NB4 (cell line): ENCODE data around the gene SPIN1.

Experiments used
- POLR2A ChIP-seq: IDR thresholded peaks from 2 replicates; pipeline ENCODE4 v1.6.1; 2011; ENCODE audit warnings: mild to moderate bottlenecking; ENCODE audit not compliant: insufficient read length; ENCODE audit errors: extremely low read depth
- TF ChIP-seq, protein P1 (sequence below): IDR thresholded peaks from one replicate; pipeline ENCODE4 v1.5.1; 2012; ENCODE audit warnings: low read depth, low read length

DNA sequence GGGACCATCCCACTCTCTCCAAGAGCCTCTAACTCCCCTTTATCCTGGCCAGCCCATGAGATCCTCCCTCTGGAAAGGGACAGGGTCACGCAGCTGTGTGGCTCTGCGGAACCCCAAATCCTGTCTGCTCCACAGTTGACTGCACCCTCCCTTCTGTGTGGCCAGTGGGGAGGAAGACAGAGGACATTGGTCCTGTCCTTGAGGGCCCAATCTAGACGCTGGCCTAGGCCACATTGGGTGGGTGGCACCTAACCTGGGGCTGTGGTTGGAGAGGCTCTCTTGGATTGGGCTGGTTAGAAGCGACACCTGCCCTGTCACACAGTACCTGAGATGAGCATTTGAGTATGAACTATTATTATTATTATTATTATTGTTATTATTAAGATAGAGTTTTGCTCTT lies 134.1 kb downstream of the SPIN1 start:
- TF ChIP-seq, protein P1, sequence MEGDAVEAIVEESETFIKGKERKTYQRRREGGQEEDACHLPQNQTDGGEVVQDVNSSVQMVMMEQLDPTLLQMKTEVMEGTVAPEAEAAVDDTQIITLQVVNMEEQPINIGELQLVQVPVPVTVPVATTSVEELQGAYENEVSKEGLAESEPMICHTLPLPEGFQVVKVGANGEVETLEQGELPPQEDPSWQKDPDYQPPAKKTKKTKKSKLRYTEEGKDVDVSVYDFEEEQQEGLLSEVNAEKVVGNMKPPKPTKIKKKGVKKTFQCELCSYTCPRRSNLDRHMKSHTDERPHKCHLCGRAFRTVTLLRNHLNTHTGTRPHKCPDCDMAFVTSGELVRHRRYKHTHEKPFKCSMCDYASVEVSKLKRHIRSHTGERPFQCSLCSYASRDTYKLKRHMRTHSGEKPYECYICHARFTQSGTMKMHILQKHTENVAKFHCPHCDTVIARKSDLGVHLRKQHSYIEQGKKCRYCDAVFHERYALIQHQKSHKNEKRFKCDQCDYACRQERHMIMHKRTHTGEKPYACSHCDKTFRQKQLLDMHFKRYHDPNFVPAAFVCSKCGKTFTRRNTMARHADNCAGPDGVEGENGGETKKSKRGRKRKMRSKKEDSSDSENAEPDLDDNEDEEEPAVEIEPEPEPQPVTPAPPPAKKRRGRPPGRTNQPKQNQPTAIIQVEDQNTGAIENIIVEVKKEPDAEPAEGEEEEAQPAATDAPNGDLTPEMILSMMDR, result no peak
- TF ChIP-seq POLR2A, result no peak
